ENCODE measurements around the gene FASTKD1.
A peak's percentile ranks its signal among the peaks of the same experiment; 100 is the strongest.
"Not testable (repeated sequence)": the region's sequence is repeated elsewhere in the genome, so short reads cannot be mapped to it uniquely, and the experiment has no call there.

Gene FASTKD1

DNA sequence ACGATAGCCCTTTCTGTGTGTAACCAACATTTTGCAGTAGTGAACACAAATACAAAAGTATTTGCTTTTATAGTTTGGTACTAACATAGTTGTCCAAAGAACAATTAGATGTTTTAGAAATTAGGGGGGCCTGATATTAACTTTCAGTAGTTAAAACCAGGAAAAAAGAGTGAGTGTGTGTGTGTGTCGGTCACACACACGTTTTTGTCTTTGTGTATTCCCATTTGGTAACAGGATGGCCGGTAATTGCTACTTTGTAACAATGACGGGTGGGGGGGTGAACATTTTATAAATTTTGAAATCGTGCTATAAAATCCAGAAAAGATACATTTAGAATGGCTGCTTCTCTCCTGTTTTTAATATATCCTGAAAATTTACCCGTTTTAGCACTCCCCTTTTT lies 12.0 kb upstream of the FASTKD1 start:
- peak overlapping the region; percentile 96 for H3K4me3 ChIP-seq (ENCODE audit: low read depth, low read length)
- no peaks in the 10 kb centered on the region for H3K27me3 ChIP-seq (ENCODE audit: insufficient read depth, low read length)
- peak overlapping the region; percentile 92 for H3K27ac ChIP-seq (ENCODE audit: low read depth, low read length)
- no peaks in the 10 kb centered on the region for H3K36me3 ChIP-seq (ENCODE audit: insufficient read depth, low read length)
- H3K79me2 ChIP-seq (ENCODE audit: control insufficient read depth, insufficient read depth, low read length, unreplicated experiment), result peaks cover 62% of the 10 kb centered on the region
- no peak overlapping the region for H2AFZ ChIP-seq (ENCODE audit: low read length, unreplicated experiment)
- H3K4me1 ChIP-seq (ENCODE audit: control insufficient read depth, insufficient read depth, low read length, unreplicated experiment), result peaks cover 7% of the 10 kb centered on the region

DNA sequence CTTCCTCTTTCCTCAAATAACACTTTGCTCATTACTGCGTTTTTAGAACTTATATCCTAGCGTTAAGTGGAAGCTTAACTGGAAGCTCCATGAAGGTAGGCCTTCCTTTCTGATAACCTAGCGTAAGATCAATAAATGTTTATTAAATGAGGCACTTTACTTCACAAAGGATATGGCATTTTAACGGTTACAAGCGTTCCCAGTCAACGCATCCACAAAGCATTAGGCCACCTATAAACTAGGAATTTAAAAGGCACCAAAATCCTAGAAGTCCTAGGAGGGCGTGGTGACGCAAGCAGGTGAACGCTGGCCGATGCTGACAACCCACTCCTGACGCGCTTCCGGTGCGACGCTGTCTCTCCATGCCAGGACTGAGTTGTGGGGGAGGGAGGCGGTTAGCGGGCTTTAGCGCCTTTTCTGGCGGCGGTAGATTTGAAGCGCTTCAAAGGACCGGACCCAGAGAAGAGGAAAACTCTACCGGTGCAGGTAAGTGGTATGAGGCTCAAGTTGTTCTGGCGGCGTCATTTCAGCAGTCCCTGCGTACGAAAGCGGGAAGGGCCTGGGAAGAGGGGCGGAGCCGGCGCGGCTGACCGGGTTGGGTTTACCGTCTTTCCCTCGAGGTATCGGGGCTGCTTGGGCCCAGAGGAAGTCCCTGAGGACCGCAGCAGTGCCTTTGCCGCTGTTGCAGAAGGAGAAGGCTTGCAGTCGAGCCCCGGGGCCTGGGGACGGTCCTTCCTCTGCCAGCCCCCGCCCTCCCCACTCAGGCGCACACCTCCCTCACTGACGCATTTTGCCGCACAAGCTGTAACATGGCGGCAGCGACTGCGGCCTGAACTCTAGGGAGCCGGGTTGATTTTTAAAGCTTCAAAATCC lies 10.6 kb upstream of the FASTKD1 start, which contains the start of gene PPIG:
Gene PPIG (plus strand): TSS at position 347 of the 873 bp plus-strand sequence. CDS start 19,691 bp downstream, outside the sequence.
- H3K27ac ChIP-seq (ENCODE audit: low read depth, low read length), result peak within 1 kb of the TSS; percentile 92
- peaks cover 7% of the 10 kb centered on the region for H3K4me1 ChIP-seq (ENCODE audit: control insufficient read depth, insufficient read depth, low read length, unreplicated experiment)
- no peaks in the 10 kb centered on the region for H3K27me3 ChIP-seq (ENCODE audit: insufficient read depth, low read length)
- no peaks in the 10 kb centered on the region for H3K36me3 ChIP-seq (ENCODE audit: insufficient read depth, low read length)
- peaks cover 48% of the 10 kb centered on the region for H3K79me2 ChIP-seq (ENCODE audit: control insufficient read depth, insufficient read depth, low read length, unreplicated experiment)
- H2AFZ ChIP-seq (ENCODE audit: low read length, unreplicated experiment), result peak within 1 kb of the TSS; percentile 93
- peak within 1 kb of the TSS; percentile 96 for H3K4me3 ChIP-seq (ENCODE audit: low read depth, low read length)

DNA sequence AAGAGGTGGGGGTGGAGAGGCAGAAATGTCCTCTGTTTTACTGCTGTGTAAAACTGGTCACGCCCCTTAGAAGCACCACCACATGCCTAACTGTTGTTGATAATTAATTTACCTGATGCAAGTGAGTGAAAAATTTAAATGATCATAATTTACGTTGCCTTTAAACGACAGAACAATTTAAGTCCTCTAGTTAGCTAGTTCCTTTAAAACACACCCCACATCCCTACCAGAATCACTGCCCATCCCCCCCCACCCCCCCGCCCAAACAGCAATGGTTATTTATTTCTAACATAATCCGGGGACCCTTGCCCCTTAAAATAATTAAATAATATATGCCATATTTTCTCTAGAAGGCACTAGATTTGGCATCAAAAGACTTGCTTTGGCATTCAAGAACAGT lies 9.9 kb upstream of the FASTKD1 start:
- H2AFZ ChIP-seq (ENCODE audit: low read length, unreplicated experiment), result peak overlapping the region; percentile 93
- no peaks in the 10 kb centered on the region for H3K36me3 ChIP-seq (ENCODE audit: insufficient read depth, low read length)
- peaks cover 41% of the 10 kb centered on the region for H3K79me2 ChIP-seq (ENCODE audit: control insufficient read depth, insufficient read depth, low read length, unreplicated experiment)
- H3K27ac ChIP-seq (ENCODE audit: low read depth, low read length), result peak overlapping the region; percentile 92
- H3K4me3 ChIP-seq (ENCODE audit: low read depth, low read length), result peak overlapping the region; percentile 96
- H3K27me3 ChIP-seq (ENCODE audit: insufficient read depth, low read length), result no peaks in the 10 kb centered on the region
- H3K4me1 ChIP-seq (ENCODE audit: control insufficient read depth, insufficient read depth, low read length, unreplicated experiment), result peaks cover 7% of the 10 kb centered on the region

DNA sequence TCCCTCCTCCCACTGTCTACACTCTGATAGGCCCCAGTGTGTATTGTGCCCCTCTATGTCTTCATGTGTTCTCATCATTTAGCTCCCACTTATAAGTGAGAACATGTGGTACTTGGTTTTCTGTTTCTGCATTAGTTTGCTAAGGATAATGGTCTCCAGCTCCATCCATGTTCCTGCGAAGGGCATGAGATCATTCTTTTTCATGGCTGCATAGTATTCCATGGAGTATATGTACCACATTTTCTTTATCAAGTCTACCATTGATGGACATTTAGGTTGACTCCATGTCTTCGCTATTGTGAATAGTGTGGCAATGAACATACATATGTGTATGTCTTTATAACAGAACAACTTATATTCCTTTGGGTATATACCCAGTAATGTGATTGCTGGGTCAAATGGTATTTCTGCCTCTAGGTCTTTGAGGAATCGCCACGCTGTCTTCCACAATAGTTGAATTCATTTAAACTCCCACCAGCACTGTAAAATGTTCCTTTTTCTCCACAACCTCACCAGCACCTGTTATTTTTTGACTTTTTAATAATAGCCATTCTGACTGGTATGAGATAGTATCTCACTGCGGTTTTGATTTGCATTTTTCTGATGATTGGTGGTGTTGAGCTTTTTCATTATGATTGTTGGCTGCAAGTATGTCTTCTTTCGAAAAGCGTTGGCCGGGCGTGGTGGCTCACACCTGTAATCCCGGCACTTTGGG lies 9.0 kb upstream of the FASTKD1 start:
- H3K4me3 ChIP-seq (ENCODE audit: low read depth, low read length); H3K27me3 ChIP-seq (ENCODE audit: insufficient read depth, low read length); H2AFZ ChIP-seq (ENCODE audit: low read length, unreplicated experiment); H3K36me3 ChIP-seq (ENCODE audit: insufficient read depth, low read length); H3K27ac ChIP-seq (ENCODE audit: low read depth, low read length); H3K4me1 ChIP-seq (ENCODE audit: control insufficient read depth, insufficient read depth, low read length, unreplicated experiment): not testable (repeated sequence)
- peaks cover 33% of the 10 kb centered on the region for H3K79me2 ChIP-seq (ENCODE audit: control insufficient read depth, insufficient read depth, low read length, unreplicated experiment)

- no peaks in the 10 kb centered on the region for H3K4me1 ChIP-seq (ENCODE audit: control insufficient read depth, insufficient read depth, low read length, unreplicated experiment)
- H3K27me3 ChIP-seq (ENCODE audit: insufficient read depth, low read length), result no peaks in the 10 kb centered on the region
- no peak overlapping the region for H3K27ac ChIP-seq (ENCODE audit: low read depth, low read length)
- no peak overlapping the region for H3K4me3 ChIP-seq (ENCODE audit: low read depth, low read length)
- no peaks in the 10 kb centered on the region for H3K79me2 ChIP-seq (ENCODE audit: control insufficient read depth, insufficient read depth, low read length, unreplicated experiment)
- H2AFZ ChIP-seq (ENCODE audit: low read length, unreplicated experiment), result no peak overlapping the region
- no peaks in the 10 kb centered on the region for H3K36me3 ChIP-seq (ENCODE audit: insufficient read depth, low read length)
Measured at GRCh38 chr2:169579044-169579443, 5.4 kb upstream of the FASTKD1 start.

DNA sequence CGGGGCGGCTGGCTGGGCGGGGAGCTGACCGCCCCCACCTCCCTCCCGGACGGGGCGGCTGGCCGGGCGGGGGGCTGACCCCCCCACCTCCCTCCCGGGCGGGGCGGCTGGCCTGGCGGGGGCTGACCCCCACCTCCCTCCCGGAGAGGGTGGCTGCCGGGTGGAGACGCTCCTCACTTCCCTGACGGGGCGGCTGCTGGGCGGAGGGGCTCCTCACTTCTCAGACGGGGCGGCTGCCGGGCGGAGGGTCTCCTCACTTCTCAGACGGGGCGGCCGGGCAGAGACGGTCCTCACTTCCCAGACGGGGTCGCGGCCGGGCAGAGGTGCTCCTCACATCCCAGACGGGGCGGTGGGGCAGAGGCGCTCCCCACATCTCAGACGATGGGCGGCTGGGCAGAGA lies 1.6 kb upstream of the FASTKD1 start:
- not testable (repeated sequence) for H3K4me3 ChIP-seq (ENCODE audit: low read depth, low read length); H2AFZ ChIP-seq (ENCODE audit: low read length, unreplicated experiment); H3K4me1 ChIP-seq (ENCODE audit: control insufficient read depth, insufficient read depth, low read length, unreplicated experiment); H3K36me3 ChIP-seq (ENCODE audit: insufficient read depth, low read length); H3K27me3 ChIP-seq (ENCODE audit: insufficient read depth, low read length); H3K27ac ChIP-seq (ENCODE audit: low read depth, low read length)
- peaks cover 17% of the 10 kb centered on the region for H3K79me2 ChIP-seq (ENCODE audit: control insufficient read depth, insufficient read depth, low read length, unreplicated experiment)

GRCh38 chr2:169574539-169574938 lies 874 bp upstream of the FASTKD1 start:
- peaks cover 17% of the 10 kb centered on the region for H3K79me2 ChIP-seq (ENCODE audit: control insufficient read depth, insufficient read depth, low read length, unreplicated experiment)
- H3K4me1 ChIP-seq (ENCODE audit: control insufficient read depth, insufficient read depth, low read length, unreplicated experiment); H3K36me3 ChIP-seq (ENCODE audit: insufficient read depth, low read length); H3K4me3 ChIP-seq (ENCODE audit: low read depth, low read length); H2AFZ ChIP-seq (ENCODE audit: low read length, unreplicated experiment); H3K27ac ChIP-seq (ENCODE audit: low read depth, low read length); H3K27me3 ChIP-seq (ENCODE audit: insufficient read depth, low read length): not testable (repeated sequence)

DNA sequence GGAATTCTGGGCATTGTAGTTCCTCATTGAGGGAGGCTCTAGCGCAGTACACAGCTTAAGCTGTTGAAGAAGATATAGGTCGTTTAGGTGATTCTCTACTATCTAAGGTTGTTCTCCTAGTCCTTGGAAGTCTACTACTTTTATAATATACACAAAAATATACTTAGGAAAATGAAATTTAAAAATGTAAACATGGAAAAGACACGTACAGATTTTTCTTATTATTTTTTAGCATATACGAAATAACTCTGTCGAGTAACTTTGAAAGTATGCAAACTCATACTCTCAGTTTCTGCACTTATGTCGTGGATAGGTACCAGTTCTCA lies 272 bp upstream of the FASTKD1 start:
- Histone ChIP-seq H2AFZ (ENCODE audit: low read length, unreplicated experiment) (no peak overlapping the region), H3K27ac (ENCODE audit: low read depth, low read length) (no peak overlapping the region), H3K79me2 (ENCODE audit: control insufficient read depth, insufficient read depth, low read length, unreplicated experiment) (peaks cover 17% of the 10 kb centered on the region), H3K4me3 (ENCODE audit: low read depth, low read length) (peak overlapping the region; percentile 90), H3K27me3 (ENCODE audit: insufficient read depth, low read length) (no peaks in the 10 kb centered on the region), H3K4me1 (ENCODE audit: control insufficient read depth, insufficient read depth, low read length, unreplicated experiment) (peaks cover 8% of the 10 kb centered on the region), H3K36me3 (ENCODE audit: insufficient read depth, low read length) (no peaks in the 10 kb centered on the region)

DNA sequence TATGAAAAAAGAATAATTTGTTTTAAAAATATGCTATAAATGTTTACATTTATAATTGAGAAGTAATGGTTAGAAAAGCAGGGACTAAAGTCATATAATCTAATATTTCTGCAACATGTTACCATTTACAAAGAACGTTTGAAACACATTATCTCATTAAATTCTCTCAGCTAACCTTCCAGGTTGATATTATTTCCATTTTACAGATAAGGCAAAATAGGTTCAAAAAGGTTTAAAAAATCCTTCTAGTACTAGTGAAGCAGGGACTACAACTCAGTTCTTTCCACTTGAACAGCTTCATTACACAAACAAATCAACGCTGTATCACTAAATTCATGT lies 875 bp downstream of the FASTKD1 start:
- Histone ChIP-seq H3K4me1 (ENCODE audit: control insufficient read depth, insufficient read depth, low read length, unreplicated experiment) (peaks cover 8% of the 10 kb centered on the region), H3K36me3 (ENCODE audit: insufficient read depth, low read length) (no peaks in the 10 kb centered on the region), H2AFZ (ENCODE audit: low read length, unreplicated experiment) (peak overlapping the region; percentile 96), H3K27ac (ENCODE audit: low read depth, low read length) (no peak overlapping the region), H3K4me3 (ENCODE audit: low read depth, low read length) (peak overlapping the region; percentile 90), H3K79me2 (ENCODE audit: control insufficient read depth, insufficient read depth, low read length, unreplicated experiment) (peaks cover 17% of the 10 kb centered on the region), H3K27me3 (ENCODE audit: insufficient read depth, low read length) (no peaks in the 10 kb centered on the region)

DNA sequence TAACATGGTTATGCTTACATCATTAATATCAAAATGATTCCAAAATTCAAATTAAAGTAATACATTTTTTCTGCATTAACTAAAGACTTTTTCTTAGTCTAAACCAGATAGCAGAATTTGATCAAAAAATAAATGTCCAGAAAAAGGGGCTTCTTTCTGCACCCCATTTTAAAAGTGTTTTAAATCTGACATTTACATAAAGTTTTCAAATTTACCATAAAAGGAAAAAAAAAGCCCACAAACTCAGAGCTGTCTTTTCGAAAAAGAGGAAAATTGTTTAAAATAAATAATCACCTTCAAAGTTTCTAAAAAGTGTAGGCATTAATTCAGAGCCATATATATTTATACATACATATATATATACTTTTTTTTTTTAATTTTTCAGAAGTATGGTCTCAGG lies 1.5 kb downstream of the FASTKD1 start:
- no peak overlapping the region for H2AFZ ChIP-seq (ENCODE audit: low read length, unreplicated experiment)
- H3K79me2 ChIP-seq (ENCODE audit: control insufficient read depth, insufficient read depth, low read length, unreplicated experiment), result peaks cover 17% of the 10 kb centered on the region
- H3K4me3 ChIP-seq (ENCODE audit: low read depth, low read length), result peak overlapping the region; percentile 27
- peaks cover 8% of the 10 kb centered on the region for H3K4me1 ChIP-seq (ENCODE audit: control insufficient read depth, insufficient read depth, low read length, unreplicated experiment)
- H3K27ac ChIP-seq (ENCODE audit: low read depth, low read length), result no peak overlapping the region
- H3K27me3 ChIP-seq (ENCODE audit: insufficient read depth, low read length), result no peaks in the 10 kb centered on the region
- H3K36me3 ChIP-seq (ENCODE audit: insufficient read depth, low read length), result no peaks in the 10 kb centered on the region

DNA sequence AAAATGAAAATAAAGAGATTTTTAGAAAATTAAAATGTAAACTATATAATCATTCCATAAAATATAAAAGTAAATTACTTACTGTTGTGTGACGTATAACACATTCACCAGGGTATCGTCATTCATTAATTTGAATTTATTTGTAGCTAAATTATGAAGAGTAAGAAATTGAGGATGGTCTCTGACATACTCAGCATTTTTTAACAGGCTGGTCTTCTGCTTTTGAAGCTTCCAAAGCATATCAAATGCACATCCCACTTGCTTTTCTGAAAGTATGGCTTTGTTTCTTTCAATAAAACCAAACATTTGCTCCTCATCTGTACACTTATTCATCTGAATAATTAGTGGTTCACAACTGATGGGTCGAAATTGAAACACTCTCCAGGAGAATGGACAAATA lies 2.1 kb downstream of the FASTKD1 start:
- Histone ChIP-seq H2AFZ (ENCODE audit: low read length, unreplicated experiment) (no peak overlapping the region), H3K27ac (ENCODE audit: low read depth, low read length) (no peak overlapping the region), H3K79me2 (ENCODE audit: control insufficient read depth, insufficient read depth, low read length, unreplicated experiment) (peaks cover 17% of the 10 kb centered on the region), H3K4me1 (ENCODE audit: control insufficient read depth, insufficient read depth, low read length, unreplicated experiment) (peaks cover 8% of the 10 kb centered on the region), H3K4me3 (ENCODE audit: low read depth, low read length) (peak overlapping the region; percentile 27), H3K27me3 (ENCODE audit: insufficient read depth, low read length) (no peaks in the 10 kb centered on the region), H3K36me3 (ENCODE audit: insufficient read depth, low read length) (no peaks in the 10 kb centered on the region)

Measured in ACC112 (cell line).